Islet precursor cell (in vitro differentiated cells): Measurements from ENCODE around the gene MAST4.

ENCODE experiments used
- DNase-seq: peaks from one replicate; pipeline ENCODE4 v3.0.0-alpha.2; 2018

Gene MAST4

GRCh38 chr5:66606713-66607112 is 10.5 kb downstream of the MAST4 start:
- no peak for DNase-seq

- DNase-seq, result no peak
Observed at GRCh38 chr5:66608501-66608900, 12.3 kb downstream of the MAST4 start.

GRCh38 chr5:66609615-66610014 is 13.4 kb downstream of the MAST4 start:
- DNase-seq, result no peak

GRCh38 chr5:66612226-66612625 is 16.0 kb downstream of the MAST4 start:
- no peak for DNase-seq

GRCh38 chr5:66615136-66615535 is 18.9 kb downstream of the MAST4 start:
- DNase-seq, result no peak

GRCh38 chr5:66615894-66616293 is 19.7 kb downstream of the MAST4 start:
- DNase-seq, result no peak

- no peak for DNase-seq
Observed at GRCh38 chr5:66616520-66617225, 20.5 kb downstream of the MAST4 start.

- no peak for DNase-seq
Observed at GRCh38 chr5:66617226-66617861, 21.2 kb downstream of the MAST4 start.

GRCh38 chr5:66617991-66618768 is 22.0 kb downstream of the MAST4 start:
- DNase-seq, result no peak

- DNase-seq, result no peak
Observed at GRCh38 chr5:66620711-66621110, 24.5 kb downstream of the MAST4 start.

GRCh38 chr5:66621146-66621545 is 25.0 kb downstream of the MAST4 start:
- no peak for DNase-seq

GRCh38 chr5:66621736-66622135 is 25.5 kb downstream of the MAST4 start:
- DNase-seq, result no peak

GRCh38 chr5:66628561-66628960 is 32.4 kb downstream of the MAST4 start:
- DNase-seq, result no peak

GRCh38 chr5:66629446-66629845 is 33.3 kb downstream of the MAST4 start:
- DNase-seq, result no peak

GRCh38 chr5:66633754-66634153 is 37.6 kb downstream of the MAST4 start:
- no peak for DNase-seq

GRCh38 chr5:66634601-66635000 is 38.4 kb downstream of the MAST4 start:
- no peak for DNase-seq

GRCh38 chr5:66637994-66638393 is 41.8 kb downstream of the MAST4 start:
- no peak for DNase-seq

- no peak for DNase-seq
Observed at GRCh38 chr5:66639037-66639436, 42.8 kb downstream of the MAST4 start.

GRCh38 chr5:66642538-66642937 is 46.3 kb downstream of the MAST4 start:
- DNase-seq, result no peak

- DNase-seq, result no peak
Observed at GRCh38 chr5:66643387-66643786, 47.2 kb downstream of the MAST4 start.

- no peak for DNase-seq
Observed at GRCh38 chr5:66644111-66644510, 47.9 kb downstream of the MAST4 start.

- DNase-seq, result no peak
Observed at GRCh38 chr5:66645039-66645438, 48.8 kb downstream of the MAST4 start.

- DNase-seq, result no peak
Observed at GRCh38 chr5:66646570-66646969, 50.4 kb downstream of the MAST4 start.
